ENCODE data around the gene PTPN3.

DNA sequence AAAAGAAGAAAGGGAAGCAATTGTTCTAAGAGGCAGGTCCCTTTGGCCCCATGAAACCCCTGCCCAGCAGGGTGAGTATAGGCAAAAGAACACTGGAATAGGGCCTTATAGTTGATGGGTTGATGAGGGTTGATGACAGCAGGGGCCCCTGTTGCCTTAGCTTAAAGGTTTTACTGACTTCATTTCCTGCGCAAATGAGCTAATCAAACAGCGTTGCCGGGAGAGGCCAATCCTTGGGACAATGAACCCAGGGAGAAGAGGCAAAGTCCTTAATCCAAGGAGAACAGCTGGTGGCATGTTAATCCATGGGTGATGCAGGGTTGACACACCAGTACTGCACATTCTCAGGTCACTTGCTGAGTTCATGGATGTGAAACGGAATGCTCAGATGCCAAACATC, 155.2 kb downstream of the PTPN3 start:
- TF ChIP-seq EZH2 (IDR thresholded peaks at IDR 0.05; ENCODE audit: insufficient read depth, poor library complexity, severe bottlenecking) (no peak), EZH2phosphoT487 (IDR thresholded peaks at IDR 0.05; ENCODE audit: insufficient read depth, low read depth) (no peak)
